HG02973 (cell line): ENCODE results near the gene DHX8.
"Not testable (repeated sequence)": the region's sequence is repeated elsewhere in the genome, so short reads cannot be mapped to it uniquely, and the experiment has no call there.

ENCODE experiments used
- ATAC-seq: cut with Tn5 transposase; IDR thresholded peaks from one replicate; pipeline ENCODE4 v1.9.1; 2021; ENCODE audit warnings: moderate library complexity; ENCODE audit not compliant: unreplicated experiment

The DHX8 gene

DNA sequence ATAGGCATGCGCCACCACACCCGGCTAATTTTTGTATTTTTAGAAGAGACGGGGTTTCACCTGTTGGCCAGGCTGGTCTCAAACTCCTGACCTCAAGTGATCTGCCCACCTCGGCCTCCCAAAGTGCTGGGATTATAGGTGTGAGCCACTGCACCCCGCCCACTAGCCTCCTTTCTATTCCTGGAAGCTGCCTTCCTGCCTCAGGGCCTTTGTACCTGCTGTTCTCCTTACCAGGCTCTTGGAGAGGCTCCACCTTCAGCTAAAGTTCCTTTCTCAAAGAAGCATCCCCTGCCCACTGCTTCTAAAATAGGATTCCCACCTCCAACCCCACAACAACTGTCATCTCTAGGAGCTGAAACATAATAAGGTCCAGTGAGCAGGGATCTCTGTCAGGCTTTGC is 23.9 kb upstream of the DHX8 start:
- not testable (repeated sequence) for ATAC-seq

DNA sequence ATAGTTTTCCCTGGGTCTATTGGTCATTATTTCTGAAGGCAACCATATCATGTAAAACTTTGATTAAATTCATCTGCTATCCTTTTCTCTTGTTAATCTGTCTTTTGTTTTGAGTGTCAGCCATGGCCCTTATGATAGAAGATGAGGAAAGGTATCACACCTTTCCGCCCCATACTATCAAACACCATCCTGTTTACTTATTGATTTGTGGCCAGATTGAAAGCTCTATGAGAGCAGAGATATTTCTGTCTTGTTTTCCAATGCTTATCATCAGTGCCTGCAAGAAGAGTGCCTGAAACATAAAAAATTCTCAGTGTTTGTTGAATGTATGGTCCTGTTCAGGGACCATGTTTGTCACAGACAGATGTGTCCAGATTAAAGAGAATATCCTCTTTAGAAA is 22.6 kb upstream of the DHX8 start:
- no peak for ATAC-seq

DNA sequence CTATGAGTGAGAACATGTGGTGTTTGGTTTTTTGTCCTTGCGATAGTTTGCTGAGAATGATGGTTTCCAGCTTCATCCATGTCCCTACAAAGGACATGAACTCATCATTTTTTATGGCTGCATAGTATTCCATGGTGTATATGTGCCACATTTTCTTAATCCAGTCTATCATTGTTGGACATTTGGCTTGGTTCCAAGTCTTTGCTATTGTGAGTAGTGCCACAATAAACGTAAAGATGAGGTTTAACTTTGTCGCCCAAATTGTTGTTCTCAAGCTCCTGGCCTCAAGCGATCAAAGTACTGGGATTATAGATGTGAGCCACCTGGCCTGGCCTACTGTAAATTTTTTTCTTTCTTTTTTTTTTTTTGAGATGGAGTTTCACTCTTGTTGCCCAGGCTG is 21.2 kb upstream of the DHX8 start:
- not testable (repeated sequence) for ATAC-seq

DNA sequence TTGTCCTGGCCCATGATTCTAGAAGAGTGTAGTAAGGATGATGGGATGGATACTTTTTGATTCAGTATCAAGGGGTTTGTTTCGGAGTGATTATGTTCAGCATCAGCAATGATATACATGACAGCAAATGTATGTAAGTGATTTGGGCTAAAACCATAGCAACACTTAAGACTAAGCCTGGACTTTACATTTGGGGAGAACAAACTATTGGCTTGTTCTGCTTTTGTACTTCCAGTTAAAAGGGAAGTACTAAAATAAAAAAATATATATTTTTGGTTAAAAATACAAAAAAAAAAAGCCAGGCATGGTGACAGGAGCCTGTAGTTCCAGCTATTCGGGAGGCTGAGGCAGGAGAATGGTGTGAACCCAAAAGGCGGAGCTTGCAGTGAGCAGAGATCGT is 20.5 kb upstream of the DHX8 start:
- ATAC-seq = no peak

DNA sequence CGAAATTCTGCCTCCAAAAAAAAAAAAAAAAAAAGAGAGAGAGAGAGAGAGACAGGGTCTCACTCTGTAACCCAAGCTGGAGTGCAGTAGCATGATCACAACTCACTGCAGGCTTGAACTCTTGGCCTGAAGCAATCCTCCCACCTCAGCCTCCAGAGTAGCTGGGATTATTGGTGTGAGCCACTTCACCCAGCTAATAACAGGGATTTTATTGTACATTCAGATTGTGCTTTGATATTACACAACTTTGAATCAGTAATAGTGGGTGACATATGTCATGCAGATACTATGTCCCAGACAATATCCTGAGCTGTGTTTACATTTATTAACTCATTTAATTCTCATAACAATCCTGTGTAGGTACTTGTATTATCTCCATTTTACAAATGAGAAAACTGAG is 19.7 kb upstream of the DHX8 start:
- ATAC-seq = no peak

DNA sequence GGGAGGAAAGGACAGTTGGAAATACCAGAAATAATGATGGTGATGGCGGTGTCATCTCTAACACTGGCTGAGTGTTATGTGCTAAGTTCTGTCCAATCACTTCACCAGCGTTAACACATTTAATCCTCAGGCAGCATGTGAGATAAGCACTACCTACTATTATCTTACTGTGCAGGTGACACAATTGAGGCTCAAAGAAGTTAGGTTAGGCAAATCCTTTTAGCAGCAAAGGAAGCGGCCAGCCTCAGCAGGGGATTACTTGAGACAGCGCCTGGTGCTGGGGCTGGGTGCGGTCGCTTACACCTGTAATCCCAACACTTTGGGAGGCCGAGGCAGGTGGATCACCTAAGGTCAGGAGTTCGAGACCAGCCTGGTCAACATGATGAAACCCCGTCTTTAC is 18.7 kb upstream of the DHX8 start:
- ATAC-seq = no peak

DNA sequence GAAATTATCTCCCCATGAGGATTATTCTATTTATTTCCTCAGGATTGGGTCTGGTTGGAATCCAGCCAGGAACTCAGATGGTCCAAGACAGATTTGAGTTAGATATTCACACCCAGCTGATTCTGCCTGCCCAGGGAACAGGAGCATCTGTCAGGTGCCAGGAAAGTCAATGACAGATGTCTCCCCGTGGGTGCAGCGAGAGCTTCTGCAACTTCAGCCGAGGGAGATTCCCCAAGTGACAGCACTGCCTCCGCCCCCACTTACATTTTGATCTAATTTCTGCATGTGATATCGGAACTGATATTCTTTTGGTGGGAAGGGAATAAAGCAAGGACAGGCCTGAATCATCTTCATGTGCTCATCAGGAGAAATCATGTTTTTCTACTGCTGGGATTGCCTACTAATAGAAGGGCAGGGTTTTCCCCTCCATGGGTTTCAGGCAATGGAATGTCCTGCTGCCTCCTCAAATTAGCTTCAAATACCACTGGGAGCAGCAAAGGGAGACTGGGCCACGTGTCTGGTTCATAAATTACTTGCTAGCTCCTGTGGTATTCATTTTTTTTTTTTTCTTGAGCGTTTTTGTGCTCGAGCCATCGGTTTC is 15.7 kb upstream of the DHX8 start:
- no peak for ATAC-seq

DNA sequence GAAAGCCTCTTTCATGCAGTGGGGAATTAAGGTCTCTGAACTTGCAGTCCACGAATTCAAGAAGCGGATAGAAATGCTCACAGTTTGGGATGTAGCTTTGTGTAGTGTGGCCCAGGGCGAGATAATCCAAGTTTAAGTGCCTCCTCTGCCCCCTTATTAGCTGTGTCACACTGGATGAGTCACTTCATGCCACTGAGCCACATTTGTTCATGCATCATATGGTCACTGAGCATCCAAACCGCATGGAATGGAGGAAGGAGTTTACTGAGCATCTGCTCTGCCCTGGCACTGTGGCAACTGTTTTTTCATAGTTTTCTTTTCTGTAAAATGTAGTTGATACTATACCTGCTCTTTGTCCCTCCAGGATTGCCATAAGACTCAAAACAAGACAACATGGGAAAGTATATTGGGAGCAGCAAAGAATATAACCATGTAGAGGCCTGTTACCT is 15.1 kb upstream of the DHX8 start:
- ATAC-seq = no peak

DNA sequence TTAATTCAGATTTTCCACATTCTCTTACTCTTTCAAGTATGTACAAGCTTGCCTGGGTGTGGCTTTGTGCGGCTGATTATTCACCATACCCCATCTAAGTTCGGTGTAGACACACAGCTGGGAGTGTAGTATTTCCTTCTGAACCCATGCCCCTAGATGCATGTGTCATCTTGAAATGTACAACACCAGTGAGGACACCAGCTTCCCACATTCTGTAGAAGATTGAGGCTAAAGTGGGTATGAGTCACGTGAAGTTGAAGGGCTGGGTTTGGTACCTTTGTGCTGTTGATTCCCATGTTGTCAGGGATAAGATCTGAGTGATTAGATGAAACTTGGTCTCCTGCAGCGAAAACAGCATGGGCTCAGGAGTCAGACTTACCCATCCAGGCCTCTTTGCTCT is 14.6 kb upstream of the DHX8 start:
- ATAC-seq = no peak

DNA sequence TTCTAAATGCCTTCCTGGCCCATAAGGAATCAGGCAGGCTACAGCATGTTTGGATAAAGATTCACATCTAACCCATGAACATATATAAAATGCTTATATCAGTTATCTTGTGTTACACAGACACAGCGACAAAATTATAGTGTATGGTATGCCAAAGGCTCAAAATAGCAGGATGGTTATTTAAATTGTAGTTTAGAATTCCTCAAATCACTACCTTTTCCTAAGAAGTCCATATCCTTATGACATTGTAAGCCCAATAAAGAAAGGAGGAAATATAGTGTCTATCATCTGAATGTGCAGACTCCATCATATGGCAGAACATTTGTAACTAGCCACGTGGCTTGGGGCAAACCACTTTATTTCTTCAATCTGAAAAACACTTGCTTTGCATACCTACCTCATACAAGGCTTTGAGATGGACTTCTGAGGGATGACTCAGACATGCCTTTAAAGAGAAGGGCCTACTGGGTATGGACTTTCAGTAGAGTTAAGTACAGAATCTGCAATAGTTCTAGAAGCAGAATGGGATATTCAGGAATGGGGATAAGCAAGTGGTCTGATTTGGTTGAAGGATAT is 12.1 kb upstream of the DHX8 start:
- no peak for ATAC-seq

DNA sequence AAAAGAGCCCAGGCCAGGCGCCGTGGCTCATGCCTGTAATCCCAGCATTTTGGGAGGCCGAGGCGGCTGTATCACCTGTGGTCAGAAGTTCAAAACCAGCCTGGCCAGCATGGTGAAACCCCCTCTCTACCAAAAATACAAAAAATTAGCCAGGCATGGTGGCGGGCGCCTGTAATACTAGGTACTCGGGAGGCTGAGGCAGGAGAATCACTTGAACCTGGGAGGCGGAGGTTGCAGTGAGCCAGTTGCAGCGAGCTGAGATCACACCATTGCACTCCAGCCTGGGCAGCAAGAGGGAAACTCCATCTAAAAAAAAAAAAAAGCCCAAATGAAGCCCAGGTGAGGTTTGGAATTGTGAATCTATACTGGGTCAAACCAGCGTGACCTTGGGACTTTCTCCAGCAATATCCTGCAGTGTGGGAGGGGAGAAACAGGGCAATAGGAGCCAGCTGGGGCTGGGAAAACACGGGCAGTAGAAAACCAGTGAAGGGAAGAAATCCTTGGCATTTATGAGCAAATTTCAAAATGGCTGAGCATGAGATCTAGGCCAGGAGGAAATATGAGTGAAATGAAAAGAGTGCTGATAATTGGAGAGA is 8.2 kb upstream of the DHX8 start:
- no peak for ATAC-seq

DNA sequence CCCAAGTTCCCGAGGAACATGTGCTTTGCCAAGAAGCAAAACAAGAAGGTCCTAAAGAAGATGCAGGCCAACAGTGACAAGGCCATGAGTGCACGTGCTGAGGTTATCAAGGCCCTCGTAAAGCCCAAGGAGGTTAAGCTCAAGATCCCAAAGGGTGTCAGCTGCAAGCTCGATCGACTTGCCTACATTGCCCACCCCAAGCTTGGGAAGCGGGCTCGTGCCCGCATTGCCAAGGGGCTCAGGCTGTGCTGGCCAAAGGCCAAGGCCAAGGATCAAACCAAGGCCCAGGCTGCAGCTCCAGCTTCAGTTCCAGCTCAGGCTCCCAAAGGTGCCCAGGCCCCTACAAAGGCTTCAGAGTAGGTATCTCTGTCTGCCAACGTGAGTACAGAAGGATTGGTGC is 7.5 kb upstream of the DHX8 start:
- ATAC-seq = not testable (repeated sequence)

DNA sequence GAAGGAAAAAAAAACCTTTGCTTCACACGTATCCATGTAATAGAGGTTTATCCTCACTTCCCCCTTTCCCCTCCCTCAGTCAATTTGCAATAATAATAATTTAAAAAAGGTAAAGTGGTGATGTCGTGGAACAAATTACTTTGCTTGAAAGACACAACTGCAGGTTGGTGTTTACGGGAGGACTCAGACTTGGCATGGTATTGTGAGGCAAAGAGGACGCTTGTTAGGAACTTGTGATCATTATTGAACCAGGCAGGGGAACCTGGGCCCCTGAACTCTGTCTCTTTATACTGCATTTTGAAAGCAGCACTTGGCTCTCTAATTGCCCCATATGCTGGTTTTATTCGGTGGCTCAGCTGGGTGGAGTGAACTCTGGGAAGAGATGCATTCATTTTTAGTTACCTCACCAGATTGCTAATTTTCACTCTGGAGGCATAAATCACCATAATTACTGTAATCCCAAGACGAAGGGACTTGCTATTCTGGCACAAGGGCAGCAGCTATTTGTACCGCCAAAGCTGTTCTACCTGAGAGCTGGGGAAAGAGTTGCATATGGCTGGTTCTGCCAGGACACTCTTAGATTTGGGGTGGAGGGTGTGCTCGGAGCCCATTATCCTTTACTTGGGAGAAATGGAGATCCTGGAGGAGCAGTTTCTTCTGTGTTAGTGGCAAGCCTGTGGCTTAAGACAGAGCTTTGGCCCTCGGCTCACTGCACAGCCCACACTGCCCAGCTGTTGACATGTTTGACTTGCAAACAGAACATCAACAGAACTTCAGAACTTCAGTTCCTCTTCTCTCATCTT is 5.7 kb upstream of the DHX8 start:
- ATAC-seq = no peak

DNA sequence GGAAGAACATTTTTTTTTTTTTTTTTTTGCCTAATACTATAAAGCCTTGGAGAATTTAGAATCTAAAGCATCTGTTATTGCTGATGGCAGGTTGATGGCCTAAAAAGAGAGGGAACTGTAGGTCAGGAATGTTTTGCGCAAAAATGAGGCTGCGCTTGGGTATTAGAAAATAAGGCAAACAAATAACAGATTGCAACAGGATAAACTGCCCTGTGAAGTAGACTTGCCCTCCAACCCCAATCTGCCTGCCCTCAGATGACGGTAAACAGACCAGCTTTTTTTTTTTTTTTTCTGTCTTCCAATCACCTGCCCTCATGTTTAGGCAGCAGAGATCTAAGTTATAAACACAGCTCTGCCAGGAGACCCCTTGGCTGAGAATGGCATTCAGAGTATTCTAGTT is 3.8 kb upstream of the DHX8 start:
- no peak for ATAC-seq

DNA sequence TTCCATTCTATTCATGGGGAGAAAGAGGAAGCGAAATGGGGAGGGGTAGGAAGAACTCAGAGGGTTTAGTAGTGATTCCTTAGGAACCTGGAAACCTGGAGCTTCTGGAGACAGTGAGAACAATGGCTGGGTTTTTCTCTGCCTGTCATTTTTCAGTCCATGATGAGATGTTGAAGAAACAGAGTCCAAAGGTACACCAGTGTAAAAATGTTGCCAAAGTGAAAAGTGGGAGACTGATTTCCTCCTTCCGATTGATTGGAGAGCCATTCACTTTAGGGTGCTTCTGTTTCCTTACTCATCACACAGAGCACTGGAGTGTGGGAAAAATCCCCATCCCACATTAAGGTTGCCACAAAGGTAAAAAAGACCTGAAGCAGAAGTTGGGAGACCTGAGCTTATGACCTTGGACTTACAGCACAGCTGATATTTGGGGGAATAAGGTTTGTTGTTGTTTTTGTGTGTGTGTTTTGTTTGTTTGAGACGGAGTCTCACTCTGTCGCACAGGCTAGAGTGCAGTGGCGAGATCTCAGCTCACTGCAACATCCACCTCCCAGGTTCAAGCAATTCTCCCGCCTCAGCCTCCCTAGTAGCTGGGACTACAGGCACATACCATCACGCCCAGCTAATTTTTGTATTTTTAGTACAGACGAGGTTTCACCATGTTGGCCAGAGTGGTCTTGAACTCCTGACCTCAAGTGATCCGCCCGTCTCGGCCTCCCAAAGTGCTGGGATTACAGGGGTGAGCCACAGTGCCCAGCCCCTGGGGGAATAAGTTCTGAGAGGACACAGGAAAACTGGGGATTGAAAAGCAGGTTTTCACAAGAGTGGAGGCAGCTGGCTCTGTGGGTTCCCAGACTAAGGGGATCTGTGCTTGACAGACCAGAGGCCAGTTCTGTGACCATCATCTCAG is 1.4 kb upstream of the DHX8 start:
- ATAC-seq = no peak

DNA sequence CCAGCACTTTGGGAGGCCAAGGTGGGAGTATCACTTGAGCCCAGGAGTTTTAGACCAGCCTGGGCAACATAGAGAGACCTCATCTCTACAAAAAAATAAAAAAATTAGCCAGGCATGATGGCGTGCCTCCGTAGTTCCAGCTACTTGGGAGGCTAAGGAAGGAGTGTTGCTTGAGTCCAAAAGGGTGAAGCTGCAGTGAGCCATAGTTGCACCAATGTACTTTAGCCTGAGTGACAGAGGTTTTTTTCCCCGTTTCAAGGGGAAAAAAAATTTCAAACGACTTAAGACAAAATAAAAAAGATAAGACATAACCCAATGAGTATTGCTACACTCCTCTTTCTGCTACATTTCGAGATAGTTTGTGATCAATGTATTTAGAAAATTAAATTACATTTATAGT is 6.8 kb downstream of the DHX8 start:
- ATAC-seq = no peak

DNA sequence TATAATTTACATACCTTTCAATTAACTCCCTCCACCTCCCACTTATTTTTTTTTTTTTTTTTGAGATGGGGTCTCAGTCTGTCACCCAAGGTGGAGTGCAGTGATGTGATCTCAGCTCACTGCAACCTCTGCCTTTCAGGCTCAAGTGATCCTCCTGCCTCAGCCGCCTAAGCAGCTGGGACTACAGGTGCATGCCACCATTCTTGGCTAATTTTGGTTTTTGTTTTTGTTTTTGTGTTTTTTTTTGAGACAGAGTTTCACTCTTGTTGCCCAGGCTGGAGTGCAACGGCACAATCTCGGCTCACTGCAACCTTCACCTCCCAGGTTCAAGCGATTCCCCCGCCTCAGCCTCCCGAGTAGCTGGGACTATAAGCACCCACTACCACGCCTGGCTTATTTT is 25.7 kb downstream of the DHX8 start:
- not testable (repeated sequence) for ATAC-seq

DNA sequence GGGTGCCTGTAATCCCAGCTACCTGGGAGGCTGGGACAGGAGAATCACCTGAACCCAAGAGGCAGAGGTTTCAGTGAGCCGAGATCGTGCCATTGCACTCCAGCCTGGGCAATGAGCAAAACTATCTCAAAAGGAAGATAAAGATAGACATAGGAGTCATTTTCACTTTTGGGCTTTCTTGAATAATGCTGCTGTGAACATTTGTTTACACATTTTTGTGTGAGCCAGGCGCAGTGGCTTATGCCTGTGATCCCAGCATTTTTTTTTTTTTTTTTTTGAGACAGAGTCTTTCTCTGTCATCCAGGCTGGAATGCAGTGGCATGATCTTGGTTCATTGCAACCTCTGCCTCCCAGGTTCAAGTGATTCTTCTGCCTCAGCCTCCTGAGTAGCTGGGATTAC is 27.4 kb downstream of the DHX8 start:
- ATAC-seq = not testable (repeated sequence)

DNA sequence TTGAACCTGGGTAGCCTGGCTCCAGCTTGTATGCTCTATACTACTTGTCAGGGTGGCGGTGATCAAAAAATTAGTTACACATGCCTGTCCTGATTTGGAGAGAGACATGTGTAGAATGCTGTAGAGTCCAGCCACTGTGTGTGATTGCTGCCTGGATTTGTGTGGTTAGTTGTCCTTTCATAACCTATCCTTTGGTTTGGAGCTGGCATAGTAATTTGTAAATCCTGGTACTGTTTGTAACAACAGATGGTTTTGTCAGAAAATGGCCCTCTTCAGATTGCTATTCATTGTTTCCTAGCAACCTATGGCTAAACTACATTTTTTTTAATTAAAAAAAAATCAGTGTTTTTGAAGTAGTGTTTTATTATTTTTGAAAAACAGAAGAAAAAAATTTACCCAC is 31.9 kb downstream of the DHX8 start:
- no peak for ATAC-seq

DNA sequence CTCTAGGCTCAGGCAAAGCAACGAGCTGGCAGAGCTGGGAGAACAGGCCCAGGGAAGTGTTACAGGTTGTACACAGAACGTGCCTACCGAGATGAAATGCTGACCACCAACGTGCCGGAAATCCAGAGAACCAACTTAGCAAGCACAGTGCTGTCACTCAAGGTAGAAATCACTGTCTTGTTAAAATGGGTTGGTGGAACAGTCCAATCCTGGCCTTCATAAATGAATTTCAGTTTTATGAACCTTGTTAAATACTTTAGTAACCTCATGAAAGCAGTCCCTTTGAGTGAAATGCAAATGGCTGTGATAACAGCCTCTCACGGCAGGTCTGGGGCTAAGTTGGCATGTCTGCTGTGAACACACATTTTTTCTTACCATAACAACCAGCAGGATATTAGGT is 33.4 kb downstream of the DHX8 start:
- ATAC-seq = no peak
